ENCODE data around the gene DCAF10.
"Not testable (repeated sequence)": the region's sequence is repeated elsewhere in the genome, so short reads cannot be mapped to it uniquely, and the experiment has no call there.

DCAF10 gene

DNA sequence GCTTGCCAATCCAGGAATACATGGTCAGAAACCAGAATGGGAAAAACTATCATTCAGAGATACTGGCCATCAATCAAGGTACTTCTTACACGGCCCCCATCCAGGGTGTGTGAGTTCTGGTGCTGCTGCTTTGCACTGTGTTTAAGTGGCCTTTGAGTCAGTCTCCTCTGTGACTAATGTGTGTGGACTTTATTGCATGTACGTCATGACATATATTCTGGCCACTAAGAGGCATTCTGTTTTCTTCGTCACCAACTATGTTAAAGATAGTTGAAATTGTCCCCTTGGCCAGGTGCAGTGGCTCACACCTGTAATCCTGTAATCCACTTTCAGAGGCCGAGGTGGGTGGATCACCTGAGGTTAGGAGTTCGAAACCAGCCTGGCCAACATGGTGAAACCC lies 24.3 kb upstream of the DCAF10 start:
- H3K4me3 Mint-ChIP-seq, result no peak overlapping the region
- H3K27ac Mint-ChIP-seq, result no peak overlapping the region
- no peaks in the 10 kb centered on the region for H3K27me3 Mint-ChIP-seq
- peaks cover 9% of the 10 kb centered on the region for H3K4me1 Mint-ChIP-seq (ENCODE audit: low read depth)
- H3K9me3 Mint-ChIP-seq, result no peaks in the 10 kb centered on the region
- peaks cover 77% of the 10 kb centered on the region for H3K36me3 Mint-ChIP-seq (ENCODE audit: low read depth)

DNA sequence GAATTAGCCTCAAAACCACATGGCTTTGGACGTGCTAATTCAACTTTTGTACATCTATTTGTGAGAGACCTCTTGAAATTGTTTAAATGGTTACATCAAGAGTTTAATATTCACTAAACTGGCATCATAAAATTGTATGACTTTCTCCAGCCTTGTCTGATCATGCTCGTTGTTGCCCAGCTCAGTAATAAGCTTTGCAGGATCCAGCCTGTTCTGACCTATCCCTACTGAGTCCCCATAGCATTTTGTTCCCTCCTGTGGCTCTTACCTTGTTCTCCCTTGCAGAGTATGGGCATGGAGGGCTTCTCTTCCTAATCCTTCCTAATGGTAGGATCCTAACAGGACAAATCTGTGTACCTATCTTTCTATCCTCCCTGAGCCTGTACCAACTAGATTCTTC lies 22.1 kb upstream of the DCAF10 start:
- Mint-ChIP-seq H3K4me1 (ENCODE audit: low read depth) (peaks cover 31% of the 10 kb centered on the region), H3K27ac (no peak overlapping the region)

GRCh38 chr9:37784291-37784615 lies 16.3 kb upstream of the DCAF10 start:
- Mint-ChIP-seq H3K27me3 (no peaks in the 10 kb centered on the region), H3K4me1 (ENCODE audit: low read depth) (peaks cover 41% of the 10 kb centered on the region), H3K9me3 (no peaks in the 10 kb centered on the region), H3K27ac (peak overlapping the region; percentile 95), H3K4me3 (peak overlapping the region; percentile 97), H3K36me3 (ENCODE audit: low read depth) (peaks cover 45% of the 10 kb centered on the region)

More for the DNA sequence above, 22.1 kb upstream of the DCAF10 start:
- Mint-ChIP-seq H3K36me3 (ENCODE audit: low read depth) (peaks cover 85% of the 10 kb centered on the region), H3K27me3 (no peaks in the 10 kb centered on the region), H3K9me3 (no peaks in the 10 kb centered on the region), H3K4me3 (no peak overlapping the region)

DNA sequence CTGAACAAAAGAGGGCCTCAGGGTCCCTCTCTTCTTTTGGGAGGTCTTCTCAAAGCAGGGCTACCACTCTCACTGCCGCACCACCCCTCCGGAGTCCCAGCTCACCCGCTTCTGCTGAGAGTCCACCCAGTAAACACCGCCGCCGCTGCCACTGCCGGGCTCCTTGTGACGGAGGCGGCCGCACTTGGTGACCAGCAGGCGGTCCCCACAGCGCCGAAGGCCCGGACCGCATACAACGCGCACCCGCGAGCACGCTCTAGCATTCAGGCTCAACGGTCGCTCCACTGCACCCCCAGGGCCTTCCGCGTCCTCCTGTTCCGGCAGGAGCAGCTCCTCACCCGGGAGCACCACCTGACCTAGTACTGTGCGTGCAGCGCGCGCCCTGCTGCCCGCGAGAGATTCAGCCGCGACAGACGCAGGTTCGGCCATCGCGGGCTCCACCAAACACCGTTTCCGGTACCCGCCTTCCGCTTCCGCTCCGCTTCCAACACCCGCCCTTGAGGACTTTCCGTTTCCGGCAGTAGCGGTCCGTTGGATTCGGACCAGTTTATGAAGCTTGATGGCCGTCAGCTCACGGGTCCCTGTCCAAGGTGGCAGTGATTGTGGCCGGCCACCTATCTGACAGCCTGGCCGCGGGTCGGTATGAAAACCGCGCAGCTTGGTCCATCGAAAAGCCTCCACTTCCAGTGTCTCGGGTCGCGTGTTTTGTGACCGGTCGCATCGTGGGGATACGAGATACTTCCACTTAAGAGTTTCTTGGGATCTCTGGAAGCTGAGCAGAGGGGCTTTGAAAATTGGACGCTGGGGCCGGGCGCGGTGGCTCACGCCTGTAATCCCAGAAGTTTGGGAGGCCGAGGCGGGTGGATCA lies 15.7 kb upstream of the DCAF10 start, which contains the start of gene EXOSC3:
Gene EXOSC3 (minus strand): TSS at position 449 of the 868 bp plus-strand sequence. CDS start 20 bp downstream, at position 429.
- Mint-ChIP-seq H3K27ac (peak within 1 kb of the TSS; percentile 95), H3K4me3 (peak within 1 kb of the TSS; percentile 97), H3K9me3 (no peaks in the 10 kb centered on the region), H3K4me1 (ENCODE audit: low read depth) (peaks cover 41% of the 10 kb centered on the region), H3K27me3 (no peaks in the 10 kb centered on the region), H3K36me3 (ENCODE audit: low read depth) (peaks cover 39% of the 10 kb centered on the region)

DNA sequence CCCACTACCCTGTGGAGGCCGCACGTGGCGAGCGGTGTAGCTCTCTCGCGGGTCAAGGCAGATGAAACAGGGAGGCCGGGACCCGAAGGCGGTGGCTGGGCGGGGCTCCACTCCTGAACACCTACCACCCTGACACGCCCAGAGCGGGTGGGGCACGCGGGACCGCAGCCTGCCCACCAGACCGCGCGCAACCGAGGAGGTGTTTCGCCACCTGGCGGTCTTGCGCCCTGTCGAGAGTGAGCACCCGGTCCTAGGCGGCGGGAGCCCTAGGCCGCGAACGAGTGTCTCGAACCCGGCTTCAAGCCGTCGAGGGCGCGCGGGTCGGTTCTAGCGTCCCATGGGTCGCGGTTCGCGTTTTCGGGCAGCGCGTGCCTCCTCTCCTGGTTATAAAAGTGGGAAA lies 13.5 kb upstream of the DCAF10 start:
- peaks cover 4% of the 10 kb centered on the region for H3K9me3 Mint-ChIP-seq
- no peaks in the 10 kb centered on the region for H3K27me3 Mint-ChIP-seq
- no peak overlapping the region for H3K4me3 Mint-ChIP-seq
- H3K4me1 Mint-ChIP-seq (ENCODE audit: low read depth), result peaks cover 25% of the 10 kb centered on the region
- no peak overlapping the region for H3K27ac Mint-ChIP-seq
- peaks cover 22% of the 10 kb centered on the region for H3K36me3 Mint-ChIP-seq (ENCODE audit: low read depth)

- no peak overlapping the region for H3K4me3 Mint-ChIP-seq
- H3K27ac Mint-ChIP-seq, result no peak overlapping the region
- peaks cover 4% of the 10 kb centered on the region for H3K9me3 Mint-ChIP-seq
- peaks cover 10% of the 10 kb centered on the region for H3K36me3 Mint-ChIP-seq (ENCODE audit: low read depth)
- H3K4me1 Mint-ChIP-seq (ENCODE audit: low read depth), result peaks cover 12% of the 10 kb centered on the region
- no peaks in the 10 kb centered on the region for H3K27me3 Mint-ChIP-seq
Observed at GRCh38 chr9:37788332-37788731, 12.3 kb upstream of the DCAF10 start.

GRCh38 chr9:37790096-37790495 lies 10.5 kb upstream of the DCAF10 start:
- H3K9me3 Mint-ChIP-seq, result peaks cover 4% of the 10 kb centered on the region
- no peak overlapping the region for H3K27ac Mint-ChIP-seq
- peaks cover 5% of the 10 kb centered on the region for H3K4me1 Mint-ChIP-seq (ENCODE audit: low read depth)
- no peaks in the 10 kb centered on the region for H3K27me3 Mint-ChIP-seq
- no peak overlapping the region for H3K4me3 Mint-ChIP-seq
- H3K36me3 Mint-ChIP-seq (ENCODE audit: low read depth), result peaks cover 9% of the 10 kb centered on the region

DNA sequence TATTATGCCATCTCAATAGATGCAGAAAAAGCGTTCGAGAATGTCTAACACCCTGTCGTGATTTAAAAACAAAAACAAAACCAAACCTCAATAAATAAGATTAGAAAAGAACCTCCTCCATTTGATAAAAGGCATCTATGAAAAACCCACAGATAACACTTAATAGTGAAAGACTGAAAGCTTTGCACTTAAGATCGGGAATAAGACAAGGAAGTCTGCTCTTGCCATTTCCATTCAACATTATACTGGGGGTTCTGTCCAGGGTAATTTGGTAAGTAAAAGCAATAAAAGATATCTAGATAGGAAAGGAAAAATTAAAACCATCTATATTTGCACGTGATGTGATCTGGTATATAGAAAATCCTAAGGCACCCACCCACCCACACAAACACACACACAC lies 8.5 kb upstream of the DCAF10 start:
- no peak overlapping the region for H3K4me3 Mint-ChIP-seq
- H3K36me3 Mint-ChIP-seq (ENCODE audit: low read depth), result peaks cover 9% of the 10 kb centered on the region
- H3K27me3 Mint-ChIP-seq, result no peaks in the 10 kb centered on the region
- no peaks in the 10 kb centered on the region for H3K4me1 Mint-ChIP-seq (ENCODE audit: low read depth)
- no peak overlapping the region for H3K27ac Mint-ChIP-seq
- peaks cover 4% of the 10 kb centered on the region for H3K9me3 Mint-ChIP-seq

- H3K27ac Mint-ChIP-seq, result no peak overlapping the region
- peaks cover 1% of the 10 kb centered on the region for H3K9me3 Mint-ChIP-seq
- H3K36me3 Mint-ChIP-seq (ENCODE audit: low read depth), result peaks cover 8% of the 10 kb centered on the region
- peaks cover 17% of the 10 kb centered on the region for H3K4me1 Mint-ChIP-seq (ENCODE audit: low read depth)
- H3K4me3 Mint-ChIP-seq, result no peak overlapping the region
- H3K27me3 Mint-ChIP-seq, result no peaks in the 10 kb centered on the region
Observed at GRCh38 chr9:37796232-37796631, 4.4 kb upstream of the DCAF10 start.

GRCh38 chr9:37798677-37799076 lies 1.9 kb upstream of the DCAF10 start:
- Mint-ChIP-seq H3K36me3 (ENCODE audit: low read depth) (peaks cover 18% of the 10 kb centered on the region), H3K9me3 (no peaks in the 10 kb centered on the region), H3K27ac (no peak overlapping the region), H3K27me3 (no peaks in the 10 kb centered on the region), H3K4me3 (peak overlapping the region; percentile 94), H3K4me1 (ENCODE audit: low read depth) (peaks cover 38% of the 10 kb centered on the region)

- H3K27me3 Mint-ChIP-seq, result no peaks in the 10 kb centered on the region
- H3K36me3 Mint-ChIP-seq (ENCODE audit: low read depth), result peaks cover 26% of the 10 kb centered on the region
- H3K4me1 Mint-ChIP-seq (ENCODE audit: low read depth), result peaks cover 48% of the 10 kb centered on the region
- H3K27ac Mint-ChIP-seq, result peak overlapping the region; percentile 40
- peak overlapping the region; percentile 89 for H3K4me3 Mint-ChIP-seq
- no peaks in the 10 kb centered on the region for H3K9me3 Mint-ChIP-seq
Observed at GRCh38 chr9:37801287-37801850, 772 bp downstream of the DCAF10 start.

GRCh38 chr9:37801959-37802711 lies 1.5 kb downstream of the DCAF10 start:
- Mint-ChIP-seq H3K27me3 (no peaks in the 10 kb centered on the region), H3K9me3 (no peaks in the 10 kb centered on the region), H3K4me3 (peak overlapping the region; percentile 89), H3K4me1 (ENCODE audit: low read depth) (peaks cover 52% of the 10 kb centered on the region), H3K27ac (no peak overlapping the region), H3K36me3 (ENCODE audit: low read depth) (peaks cover 26% of the 10 kb centered on the region)

GRCh38 chr9:37806271-37806670 lies 5.7 kb downstream of the DCAF10 start:
- Mint-ChIP-seq H3K4me3 (no peak overlapping the region), H3K4me1 (ENCODE audit: low read depth) (peaks cover 34% of the 10 kb centered on the region), H3K27me3 (no peaks in the 10 kb centered on the region), H3K9me3 (no peaks in the 10 kb centered on the region), H3K27ac (no peak overlapping the region), H3K36me3 (ENCODE audit: low read depth) (peaks cover 27% of the 10 kb centered on the region)

GRCh38 chr9:37809676-37810075 lies 9.1 kb downstream of the DCAF10 start:
- H3K27me3 Mint-ChIP-seq, H3K9me3 Mint-ChIP-seq, H3K4me3 Mint-ChIP-seq, H3K27ac Mint-ChIP-seq: not testable (repeated sequence)
- Mint-ChIP-seq H3K36me3 (ENCODE audit: low read depth) (peaks cover 19% of the 10 kb centered on the region), H3K4me1 (ENCODE audit: low read depth) (peaks cover 10% of the 10 kb centered on the region)

GRCh38 chr9:37811906-37812476 lies 11.4 kb downstream of the DCAF10 start:
- H3K36me3 Mint-ChIP-seq (ENCODE audit: low read depth), result peaks cover 16% of the 10 kb centered on the region
- H3K4me3 Mint-ChIP-seq, result no peak overlapping the region
- H3K27ac Mint-ChIP-seq, result no peak overlapping the region
- H3K9me3 Mint-ChIP-seq, result no peaks in the 10 kb centered on the region
- H3K4me1 Mint-ChIP-seq (ENCODE audit: low read depth), result no peaks in the 10 kb centered on the region
- no peaks in the 10 kb centered on the region for H3K27me3 Mint-ChIP-seq
